ENCODE measurements around the gene CACNB1. TPM values are rescaled to one million over a fixed set of nuclear protein-coding genes. Genes with fewer than 3 reads are reported as not detected.
A peak's percentile ranks its signal among the peaks of the same experiment; 100 is the strongest.

Gene CACNB1
- total and polyA plus RNA-seq, 2 of the 13 experiments (the other 11 are each of a cell fraction or from before 2014, with no cell fraction given): 0.75 to 1.5 TPM

DNA sequence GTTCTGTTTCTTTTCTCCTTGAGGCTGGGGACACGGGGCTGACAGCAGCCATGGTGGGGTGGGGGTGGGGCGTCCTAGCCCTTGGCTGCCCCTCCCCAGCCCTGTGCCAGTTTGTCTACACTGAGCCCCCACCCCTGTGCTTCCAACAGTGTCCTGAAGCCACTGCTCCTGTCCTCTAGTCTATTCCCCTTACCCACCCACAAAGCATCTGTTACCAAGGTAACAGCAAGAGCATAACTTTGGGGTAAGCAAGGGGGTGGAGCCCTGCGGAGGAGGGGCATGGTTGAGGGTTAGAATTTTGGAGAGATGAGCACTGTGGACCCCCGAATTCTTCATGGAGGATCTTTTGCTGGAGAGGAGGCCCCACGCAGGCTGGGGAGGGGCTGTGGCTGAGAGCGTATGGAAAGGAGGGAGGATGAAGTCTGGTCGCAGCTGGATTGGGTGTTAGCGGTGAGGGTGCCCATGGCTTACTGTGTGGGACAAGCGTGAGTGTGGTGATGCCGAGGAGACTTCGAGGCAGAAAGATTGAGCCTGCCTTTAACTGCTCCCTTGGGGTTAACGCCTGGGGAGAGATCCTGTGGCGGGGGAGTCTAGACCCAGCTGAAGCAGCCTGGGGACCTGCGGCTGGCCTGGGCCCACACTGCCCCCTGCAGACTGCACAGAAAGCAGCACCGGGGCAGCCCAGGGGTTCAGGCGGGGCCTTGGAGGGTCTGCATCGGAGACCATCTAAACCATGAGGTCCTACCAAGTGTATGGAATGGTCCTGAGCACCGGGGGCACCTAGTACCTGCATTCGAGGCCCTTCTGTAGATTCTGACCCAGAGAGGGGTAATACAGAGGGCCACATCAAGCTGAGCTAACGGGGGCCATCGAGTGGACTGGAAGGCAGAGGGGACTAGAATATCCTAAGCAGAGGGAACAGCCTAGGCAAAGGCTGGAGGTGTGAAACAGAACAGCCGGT is 34.4 kb upstream of the CACNB1 start (continued):
- TF ChIP-seq SRF (IDR thresholded peaks at IDR 0.05; ENCODE audit: low read depth, low read length) (no peak), MED8 (CRISPR knock-in tag; IDR thresholded peaks at IDR 0.05; ENCODE audit: insufficient replicate concordance) (no peak), NFYC (CRISPR knock-in tag; IDR thresholded peaks at IDR 0.05) (no peak), IKZF4 (CRISPR knock-in tag; IDR thresholded peaks at IDR 0.05; ENCODE audit: borderline replicate concordance, low read depth, not compliant biosample characterization) (peak; percentile 48), HNRNPL (IDR thresholded peaks at IDR 0.05; ENCODE audit: low read depth, low read length) (no peak), BCL3 (CRISPR knock-in tag; IDR thresholded peaks at IDR 0.05) (peak; percentile 42; the same call in 1 of the 2 replicates), ZNF557 (CRISPR knock-in tag; IDR thresholded peaks at IDR 0.05) (no peak)
- TF ChIP-seq, protein P1, sequence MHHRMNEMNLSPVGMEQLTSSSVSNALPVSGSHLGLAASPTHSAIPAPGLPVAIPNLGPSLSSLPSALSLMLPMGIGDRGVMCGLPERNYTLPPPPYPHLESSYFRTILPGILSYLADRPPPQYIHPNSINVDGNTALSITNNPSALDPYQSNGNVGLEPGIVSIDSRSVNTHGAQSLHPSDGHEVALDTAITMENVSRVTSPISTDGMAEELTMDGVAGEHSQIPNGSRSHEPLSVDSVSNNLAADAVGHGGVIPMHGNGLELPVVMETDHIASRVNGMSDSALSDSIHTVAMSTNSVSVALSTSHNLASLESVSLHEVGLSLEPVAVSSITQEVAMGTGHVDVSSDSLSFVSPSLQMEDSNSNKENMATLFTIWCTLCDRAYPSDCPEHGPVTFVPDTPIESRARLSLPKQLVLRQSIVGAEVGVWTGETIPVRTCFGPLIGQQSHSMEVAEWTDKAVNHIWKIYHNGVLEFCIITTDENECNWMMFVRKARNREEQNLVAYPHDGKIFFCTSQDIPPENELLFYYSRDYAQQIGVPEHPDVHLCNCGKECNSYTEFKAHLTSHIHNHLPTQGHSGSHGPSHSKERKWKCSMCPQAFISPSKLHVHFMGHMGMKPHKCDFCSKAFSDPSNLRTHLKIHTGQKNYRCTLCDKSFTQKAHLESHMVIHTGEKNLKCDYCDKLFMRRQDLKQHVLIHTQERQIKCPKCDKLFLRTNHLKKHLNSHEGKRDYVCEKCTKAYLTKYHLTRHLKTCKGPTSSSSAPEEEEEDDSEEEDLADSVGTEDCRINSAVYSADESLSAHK (CRISPR knock-in tag; IDR thresholded peaks at IDR 0.05; ENCODE audit: borderline replicate concordance): no peak
- TF ChIP-seq, protein P2, sequence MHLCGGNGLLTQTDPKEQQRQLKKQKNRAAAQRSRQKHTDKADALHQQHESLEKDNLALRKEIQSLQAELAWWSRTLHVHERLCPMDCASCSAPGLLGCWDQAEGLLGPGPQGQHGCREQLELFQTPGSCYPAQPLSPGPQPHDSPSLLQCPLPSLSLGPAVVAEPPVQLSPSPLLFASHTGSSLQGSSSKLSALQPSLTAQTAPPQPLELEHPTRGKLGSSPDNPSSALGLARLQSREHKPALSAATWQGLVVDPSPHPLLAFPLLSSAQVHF (CRISPR knock-in tag; IDR thresholded peaks at IDR 0.05): no peak
- TF ChIP-seq, protein P3, sequence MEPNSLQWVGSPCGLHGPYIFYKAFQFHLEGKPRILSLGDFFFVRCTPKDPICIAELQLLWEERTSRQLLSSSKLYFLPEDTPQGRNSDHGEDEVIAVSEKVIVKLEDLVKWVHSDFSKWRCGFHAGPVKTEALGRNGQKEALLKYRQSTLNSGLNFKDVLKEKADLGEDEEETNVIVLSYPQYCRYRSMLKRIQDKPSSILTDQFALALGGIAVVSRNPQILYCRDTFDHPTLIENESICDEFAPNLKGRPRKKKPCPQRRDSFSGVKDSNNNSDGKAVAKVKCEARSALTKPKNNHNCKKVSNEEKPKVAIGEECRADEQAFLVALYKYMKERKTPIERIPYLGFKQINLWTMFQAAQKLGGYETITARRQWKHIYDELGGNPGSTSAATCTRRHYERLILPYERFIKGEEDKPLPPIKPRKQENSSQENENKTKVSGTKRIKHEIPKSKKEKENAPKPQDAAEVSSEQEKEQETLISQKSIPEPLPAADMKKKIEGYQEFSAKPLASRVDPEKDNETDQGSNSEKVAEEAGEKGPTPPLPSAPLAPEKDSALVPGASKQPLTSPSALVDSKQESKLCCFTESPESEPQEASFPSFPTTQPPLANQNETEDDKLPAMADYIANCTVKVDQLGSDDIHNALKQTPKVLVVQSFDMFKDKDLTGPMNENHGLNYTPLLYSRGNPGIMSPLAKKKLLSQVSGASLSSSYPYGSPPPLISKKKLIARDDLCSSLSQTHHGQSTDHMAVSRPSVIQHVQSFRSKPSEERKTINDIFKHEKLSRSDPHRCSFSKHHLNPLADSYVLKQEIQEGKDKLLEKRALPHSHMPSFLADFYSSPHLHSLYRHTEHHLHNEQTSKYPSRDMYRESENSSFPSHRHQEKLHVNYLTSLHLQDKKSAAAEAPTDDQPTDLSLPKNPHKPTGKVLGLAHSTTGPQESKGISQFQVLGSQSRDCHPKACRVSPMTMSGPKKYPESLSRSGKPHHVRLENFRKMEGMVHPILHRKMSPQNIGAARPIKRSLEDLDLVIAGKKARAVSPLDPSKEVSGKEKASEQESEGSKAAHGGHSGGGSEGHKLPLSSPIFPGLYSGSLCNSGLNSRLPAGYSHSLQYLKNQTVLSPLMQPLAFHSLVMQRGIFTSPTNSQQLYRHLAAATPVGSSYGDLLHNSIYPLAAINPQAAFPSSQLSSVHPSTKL (CRISPR knock-in tag; IDR thresholded peaks at IDR 0.05): no peak
